Tibial nerve (tissue), 4 donors: Measurements from ENCODE around the gene KPNA4.

ENCODE experiments used
- EP300 ChIP-seq, 2 donors: sonication (generic); formaldehyde crosslinking; IDR thresholded peaks; one replicate each; pipeline ENCODE4 v1.6.1; 2017; ENCODE audit warnings: antibody characterized with exemption in 2 of 2, mild to moderate bottlenecking in 1 of 2
- TF ChIP-seq, protein P1 (sequence below), 5 experiments: fragments of 200-600 bp in 3 of 5; fragments of 450-650 bp in 2 of 5; sonication (generic) in 3 of 5; IDR thresholded peaks; one replicate each; pipeline ENCODE4 v1.5.1; 2016 to 2019; ENCODE audit warnings: antibody characterized with exemption in 5 of 5, mild to moderate bottlenecking in 3 of 5, moderate library complexity in 2 of 5

DNA sequence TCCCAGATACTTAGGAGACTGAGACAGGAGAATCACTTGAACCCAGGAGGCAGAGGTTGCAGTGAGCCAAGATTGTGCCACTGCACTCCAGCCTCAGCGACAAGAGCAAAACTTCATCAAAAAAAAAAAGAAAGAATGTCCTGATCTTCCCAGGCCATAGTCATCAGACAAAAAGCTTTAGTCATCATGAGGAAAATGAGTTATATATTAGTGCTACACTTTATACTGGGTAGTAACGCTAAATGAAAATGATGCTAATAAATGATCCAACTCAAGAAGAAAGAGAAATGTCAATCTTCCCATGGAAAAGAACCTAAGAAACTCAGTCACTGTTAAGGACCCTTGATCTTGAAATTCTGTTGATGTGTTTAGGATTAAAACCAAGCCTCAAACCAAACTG lies 89.5 kb downstream of the KPNA4 start:
- TF ChIP-seq EP300 (IDR thresholded peaks at IDR 0.05), result no peak
- TF ChIP-seq, protein P1, sequence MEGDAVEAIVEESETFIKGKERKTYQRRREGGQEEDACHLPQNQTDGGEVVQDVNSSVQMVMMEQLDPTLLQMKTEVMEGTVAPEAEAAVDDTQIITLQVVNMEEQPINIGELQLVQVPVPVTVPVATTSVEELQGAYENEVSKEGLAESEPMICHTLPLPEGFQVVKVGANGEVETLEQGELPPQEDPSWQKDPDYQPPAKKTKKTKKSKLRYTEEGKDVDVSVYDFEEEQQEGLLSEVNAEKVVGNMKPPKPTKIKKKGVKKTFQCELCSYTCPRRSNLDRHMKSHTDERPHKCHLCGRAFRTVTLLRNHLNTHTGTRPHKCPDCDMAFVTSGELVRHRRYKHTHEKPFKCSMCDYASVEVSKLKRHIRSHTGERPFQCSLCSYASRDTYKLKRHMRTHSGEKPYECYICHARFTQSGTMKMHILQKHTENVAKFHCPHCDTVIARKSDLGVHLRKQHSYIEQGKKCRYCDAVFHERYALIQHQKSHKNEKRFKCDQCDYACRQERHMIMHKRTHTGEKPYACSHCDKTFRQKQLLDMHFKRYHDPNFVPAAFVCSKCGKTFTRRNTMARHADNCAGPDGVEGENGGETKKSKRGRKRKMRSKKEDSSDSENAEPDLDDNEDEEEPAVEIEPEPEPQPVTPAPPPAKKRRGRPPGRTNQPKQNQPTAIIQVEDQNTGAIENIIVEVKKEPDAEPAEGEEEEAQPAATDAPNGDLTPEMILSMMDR (IDR thresholded peaks at IDR 0.05), result no peak
